A673 (cell line): ENCODE data around the gene HNRNPA0.

Experiments used
- CTCF ChIP-seq: fragments of 300-800, 200-600 bp; sonication (generic); conservative IDR thresholded peaks from 2 replicates; pipeline ENCODE4 v1.5.1; 2017; ENCODE audit warnings: low read depth, mild to moderate bottlenecking, antibody characterized with exemption, low read length, moderate library complexity, mixed read lengths
- EZH2 ChIP-seq: fragments of 200-600 bp; sonication (generic); IDR thresholded peaks from 2 replicates; pipeline ENCODE4 v1.6.1; 2017; ENCODE audit warnings: borderline replicate concordance, low read depth, mild to moderate bottlenecking, mixed read lengths, antibody characterized with exemption, low read length; ENCODE audit not compliant: poor library complexity, severe bottlenecking

- TF ChIP-seq CTCF (no peak), EZH2 (no peak)
Measured at GRCh38 chr5:137741718-137742117, 12.4 kb downstream of the HNRNPA0 start.
